HG03457 (cell line): ENCODE measurements around the gene KCNK6.
A peak's percentile ranks its signal among the peaks of the same experiment; 100 is the strongest.
"Not testable (repeated sequence)": the region's sequence is repeated elsewhere in the genome, so short reads cannot be mapped to it uniquely, and the experiment has no call there.

ENCODE experiments used
- ATAC-seq: cut with Tn5 transposase; IDR thresholded peaks from one replicate; pipeline ENCODE4 v1.9.1; 2021; ENCODE audit warnings: moderate number of reproducible peaks; ENCODE audit not compliant: unreplicated experiment

Gene KCNK6

DNA sequence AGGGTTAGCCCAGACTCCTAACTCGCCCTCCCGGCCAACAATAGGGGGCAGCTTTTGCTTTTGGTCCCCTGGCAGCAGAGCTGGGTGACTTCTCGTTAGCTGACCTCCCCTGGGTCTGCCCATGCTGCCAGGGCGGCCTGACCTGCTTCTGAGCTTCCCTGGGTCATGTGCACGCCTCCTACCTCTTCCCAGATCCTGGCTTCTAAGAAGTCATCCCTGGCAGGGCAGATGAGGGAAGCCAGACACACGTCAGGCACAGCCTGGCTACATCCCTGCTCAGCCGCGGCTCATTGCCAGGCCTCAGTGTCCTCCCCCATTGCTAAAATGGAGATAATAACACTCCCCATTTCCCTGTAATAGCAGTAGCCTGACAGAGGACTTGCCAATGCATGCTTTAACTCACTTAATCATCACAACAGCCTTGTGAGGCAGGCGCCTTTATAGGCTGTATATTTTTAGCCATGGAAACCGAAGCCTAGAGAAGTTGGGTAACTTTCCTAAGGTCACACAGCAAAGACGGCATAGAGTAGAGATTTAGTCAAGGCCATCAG, 2.1 kb downstream of the KCNK6 start:
- no peak for ATAC-seq

DNA sequence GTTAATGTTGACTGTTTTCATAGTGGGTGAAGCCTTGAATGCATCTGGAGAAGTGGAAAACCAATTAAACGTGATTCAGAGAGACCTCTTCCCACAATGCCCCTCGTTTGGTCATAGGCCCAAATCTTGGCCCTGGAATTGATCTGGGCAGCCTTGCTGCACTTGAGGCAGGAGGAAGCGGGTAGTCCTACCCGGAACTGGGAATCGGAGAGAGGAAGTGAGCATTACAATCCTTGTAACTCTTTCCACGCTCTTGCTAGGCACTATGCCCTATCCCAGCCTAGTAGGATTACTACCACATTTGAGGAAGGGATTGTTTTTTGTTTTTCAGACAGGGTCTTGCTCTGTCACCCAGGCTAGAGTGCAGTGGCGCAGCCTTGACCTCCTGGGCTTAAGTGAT, 3.6 kb downstream of the KCNK6 start:
- no peak for ATAC-seq

DNA sequence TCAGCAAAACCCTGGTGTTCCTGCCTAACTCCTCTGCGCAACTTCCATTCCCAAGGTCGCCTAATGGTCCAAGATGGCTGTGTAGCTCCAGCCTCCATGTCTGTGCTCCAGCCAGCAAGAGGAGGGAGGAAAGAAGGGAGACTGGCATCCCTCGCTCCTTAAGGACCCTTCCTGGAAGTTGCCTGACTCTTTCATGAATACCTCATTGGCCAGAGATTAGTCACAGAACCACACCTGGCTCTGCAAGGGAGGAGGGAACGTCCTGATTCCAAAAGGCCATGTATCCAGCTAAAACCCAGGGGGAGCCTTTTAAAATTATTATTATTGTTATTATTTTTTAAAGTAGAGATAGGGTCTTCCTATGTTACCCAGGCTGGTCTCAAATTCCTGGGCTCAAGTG, 4.8 kb downstream of the KCNK6 start:
- no peak for ATAC-seq

DNA sequence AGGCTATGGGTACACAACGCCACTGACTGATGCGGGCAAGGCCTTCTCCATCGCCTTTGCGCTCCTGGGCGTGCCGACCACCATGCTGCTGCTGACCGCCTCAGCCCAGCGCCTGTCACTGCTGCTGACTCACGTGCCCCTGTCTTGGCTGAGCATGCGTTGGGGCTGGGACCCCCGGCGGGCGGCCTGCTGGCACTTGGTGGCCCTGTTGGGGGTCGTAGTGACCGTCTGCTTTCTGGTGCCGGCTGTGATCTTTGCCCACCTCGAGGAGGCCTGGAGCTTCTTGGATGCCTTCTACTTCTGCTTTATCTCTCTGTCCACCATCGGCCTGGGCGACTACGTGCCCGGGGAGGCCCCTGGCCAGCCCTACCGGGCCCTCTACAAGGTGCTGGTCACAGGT, 6.9 kb downstream of the KCNK6 start:
- ATAC-seq: no peak

GRCh38 chr19:38329651-38330050, 10.0 kb downstream of the KCNK6 start:
- no peak for ATAC-seq

GRCh38 chr19:38331728-38332127, 12.1 kb downstream of the KCNK6 start:
- ATAC-seq: no peak

DNA sequence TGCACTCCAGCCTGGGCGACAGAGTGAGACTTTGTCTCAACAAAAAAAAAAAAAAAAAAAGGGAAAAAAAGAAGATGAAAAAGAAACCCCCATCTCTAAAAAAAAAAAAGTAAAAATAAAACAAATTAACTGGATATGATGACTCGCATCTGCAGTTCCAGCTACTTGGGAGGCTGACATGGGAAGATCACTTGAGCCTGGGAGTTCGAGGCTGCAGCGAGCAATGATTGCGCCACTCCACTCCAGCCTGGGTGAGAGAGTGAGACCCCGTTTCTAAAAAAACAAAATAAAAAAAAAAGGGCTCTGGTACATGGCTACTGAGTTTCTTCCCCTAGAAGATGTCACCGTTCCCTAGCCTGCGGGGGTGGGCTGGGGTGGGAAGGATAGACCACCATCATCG, 13.6 kb downstream of the KCNK6 start:
- no peak for ATAC-seq

DNA sequence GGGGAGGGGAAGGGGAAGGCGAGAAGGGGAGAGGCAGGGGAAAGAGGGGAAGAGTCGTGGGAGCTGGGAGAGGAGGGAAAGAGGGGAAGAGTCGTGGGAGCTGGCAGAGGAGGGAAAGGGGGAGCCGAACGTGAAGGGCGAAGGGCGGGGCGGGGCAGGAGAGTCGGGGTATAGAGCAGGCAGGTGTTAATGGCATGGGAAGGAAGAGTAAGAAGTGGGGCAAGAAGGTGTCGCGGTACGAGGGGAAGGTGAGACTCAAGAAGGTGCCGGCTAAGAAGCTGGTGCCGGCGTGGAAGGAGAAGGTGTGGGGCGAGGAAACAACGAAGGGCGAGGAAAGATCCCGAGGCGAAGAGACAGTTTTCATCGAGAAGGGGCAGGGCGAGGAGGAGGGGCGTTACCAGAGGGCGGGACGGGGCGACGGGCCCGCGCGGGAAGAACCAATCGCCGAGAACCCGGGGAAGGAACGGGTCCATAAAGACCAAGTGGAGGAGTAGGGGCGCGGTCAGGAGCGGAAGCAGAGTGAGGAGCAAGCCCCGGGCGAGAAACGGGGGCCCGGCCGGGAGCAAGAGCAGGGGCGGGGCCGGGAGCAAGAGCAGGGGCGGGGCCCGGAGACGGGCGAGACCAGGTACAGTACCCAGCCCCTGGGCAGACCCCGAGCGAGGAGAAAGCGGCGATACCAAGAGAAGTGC, 16.4 kb downstream of the KCNK6 start:
- peak; percentile 65 for ATAC-seq

GRCh38 chr19:38336638-38337359, 17.2 kb downstream of the KCNK6 start:
- peak; percentile 38 for ATAC-seq

GRCh38 chr19:38337360-38337653, 17.7 kb downstream of the KCNK6 start:
- no peak for ATAC-seq

- ATAC-seq: not testable (repeated sequence)
These were observed 19.4 kb downstream of the KCNK6 start for GRCh38 chr19:38339011-38339410.

GRCh38 chr19:38340927-38341326, 21.3 kb downstream of the KCNK6 start:
- no peak for ATAC-seq

DNA sequence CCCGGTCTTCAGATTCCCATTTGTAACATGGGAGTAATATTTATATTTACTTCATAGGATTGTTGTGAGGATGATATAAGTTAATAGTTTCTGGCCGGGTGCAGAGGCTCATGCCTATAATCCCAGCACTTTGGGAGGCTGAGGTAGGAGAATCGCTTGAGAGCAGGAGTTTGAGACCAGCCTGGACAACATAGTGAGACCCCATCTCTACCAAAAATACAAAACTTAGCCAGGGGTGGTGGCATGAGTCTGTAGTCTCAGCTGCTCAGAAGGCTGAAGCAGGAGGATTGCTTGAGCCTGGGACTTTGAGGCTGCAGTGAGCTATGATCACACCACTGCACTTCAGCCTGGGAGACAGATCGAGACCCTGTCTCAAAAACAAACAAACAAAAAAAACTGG, 27.2 kb downstream of the KCNK6 start:
- no peak for ATAC-seq

DNA sequence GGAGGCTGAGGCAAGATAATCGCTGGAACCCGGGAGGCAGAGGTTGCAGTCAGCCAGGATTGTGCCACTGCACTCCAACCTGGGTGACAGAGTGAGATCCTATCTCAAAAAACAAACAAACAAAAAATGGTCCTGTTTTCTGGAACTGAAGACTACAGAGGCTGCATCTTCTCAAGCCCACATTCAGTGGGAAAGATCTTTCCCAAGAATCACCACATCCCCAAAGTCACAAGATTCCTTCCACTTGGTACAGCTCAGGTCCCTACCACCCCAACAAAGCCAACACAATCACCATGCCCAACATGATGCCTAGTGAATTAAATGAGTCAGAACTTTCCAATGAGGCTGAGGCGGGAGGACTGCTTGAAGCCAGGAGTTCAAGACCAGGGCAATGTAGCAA, 31.2 kb downstream of the KCNK6 start:
- no peak for ATAC-seq

DNA sequence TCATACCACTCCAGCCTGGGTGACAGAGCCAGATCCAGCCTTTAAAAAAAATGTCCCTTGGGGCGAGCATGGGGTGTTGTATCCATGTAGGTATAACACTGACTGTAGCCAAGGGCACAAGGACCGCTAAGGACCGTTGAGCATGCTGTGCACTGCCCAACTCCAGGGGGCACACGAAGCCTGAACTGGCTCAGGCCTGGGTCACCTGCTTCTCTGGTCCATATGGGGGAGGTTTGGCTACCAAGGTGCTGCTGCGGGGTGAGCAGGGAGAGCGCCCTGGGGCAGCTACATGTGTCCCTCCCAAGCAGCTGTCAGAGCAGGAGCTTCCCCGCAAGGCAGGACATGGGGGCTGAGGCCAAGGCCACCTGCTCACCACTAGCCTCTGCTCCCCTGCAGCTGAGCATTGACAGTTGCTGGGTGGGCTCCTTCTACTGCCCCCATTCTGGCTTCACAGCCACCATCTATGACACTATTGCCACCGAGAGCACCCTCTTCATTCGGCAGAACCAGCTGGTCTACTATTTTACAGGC, 32.3 kb downstream of the KCNK6 start:
- ATAC-seq: no peak

- no peak for ATAC-seq
These were observed 33.0 kb downstream of the KCNK6 start for GRCh38 chr19:38352611-38353010.

GRCh38 chr19:38355728-38356725, 36.4 kb downstream of the KCNK6 start:
- no peak for ATAC-seq

GRCh38 chr19:38358071-38358470, 38.4 kb downstream of the KCNK6 start:
- ATAC-seq: no peak

- no peak for ATAC-seq
These were observed 39.8 kb downstream of the KCNK6 start for GRCh38 chr19:38359242-38360021.

DNA sequence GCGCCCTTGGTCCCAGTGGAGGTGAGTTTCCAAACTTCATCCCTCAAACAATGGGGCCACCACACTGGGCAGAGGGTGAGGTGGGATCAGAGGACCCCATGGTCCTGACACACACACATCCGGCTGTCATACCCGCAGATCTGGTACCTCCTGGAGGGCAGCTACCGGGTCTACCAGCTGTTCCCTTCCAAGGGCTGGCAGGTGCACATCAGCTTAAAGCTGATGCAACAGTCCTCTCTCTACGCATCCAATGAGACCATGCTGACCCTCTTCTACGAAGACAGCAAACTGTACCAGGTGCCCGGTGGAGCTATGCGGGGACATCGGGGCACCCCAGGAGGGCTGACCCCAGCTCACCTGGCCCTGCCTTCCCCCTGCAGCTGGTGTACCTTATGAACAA, 40.7 kb downstream of the KCNK6 start:
- ATAC-seq: no peak
